Uterus (tissue), 4 donors: Measurements from ENCODE around the gene CUBN. TPM values are rescaled to one million over a fixed set of nuclear protein-coding genes. Genes with fewer than 3 reads are reported as not detected.

ENCODE experiments used
- DNase-seq, 2 donors: peaks; one replicate each; pipeline ENCODE4 v3.0.0-alpha.2; 2019 to 2020
- H3K27ac ChIP-seq, 2 donors: fragments of 200-600 bp; sonication (generic); 1 replicate in 1 of 2; 2 replicates in 1 of 2; pipeline ENCODE4 v1.5.1; 2016 to 2018
- H3K27me3 ChIP-seq, 2 donors: fragments of 200-600 bp; sonication (generic); one replicate each; pipeline ENCODE4 v1.5.1; 2018 to 2019; ENCODE audit warnings: control low read depth in 1 of 2
- H3K36me3 ChIP-seq, 2 donors: fragments of 200-600 bp; sonication (generic); one replicate each; pipeline ENCODE4 v1.5.1; 2019; ENCODE audit warnings: control low read depth in 1 of 2
- H3K4me1 ChIP-seq, 2 donors: fragments of 200-600 bp; sonication (generic); one replicate each; pipeline ENCODE4 v1.5.1; 2018 to 2019; ENCODE audit warnings: control low read depth in 1 of 2
- H3K4me3 ChIP-seq, 2 donors: fragments of 200-600 bp; sonication (generic); 1 replicate in 1 of 2; 2 replicates in 1 of 2; pipeline ENCODE4 v1.5.1; 2018 to 2019; ENCODE audit warnings: mild to moderate bottlenecking in 1 of 2
- H3K9me3 ChIP-seq, 2 donors: fragments of 200-600 bp; sonication (generic); one replicate each; pipeline ENCODE4 v1.5.1; 2019; ENCODE audit warnings: control low read depth in 1 of 2
- CTCF ChIP-seq, 4 experiments: fragments of 200-600 bp in 2 of 4; fragments of 450-650 bp in 2 of 4; sonication (generic) in 2 of 4; IDR thresholded peaks; one replicate each; pipeline ENCODE4 v1.5.1; 2016 to 2019; ENCODE audit warnings: antibody characterized with exemption in 4 of 4, mild to moderate bottlenecking in 2 of 4, moderate library complexity in 1 of 4
- POLR2A ChIP-seq, 2 donors: fragments of 450-650 bp; IDR thresholded peaks; one replicate each; pipeline ENCODE4 v1.6.1; 2016; ENCODE audit warnings: antibody characterized with exemption in 2 of 2, mild to moderate bottlenecking in 1 of 2, moderate library complexity in 1 of 2
- intact Hi-C: fragments of 100-400 bp; cut with DNase I; formaldehyde crosslinking; loops from one replicate; pipeline ENCODE4 v1.15.1; 2023; ENCODE audit warnings: low total_unique reads
- total RNA-seq, 4 donors: library from RNA; depleted of rRNA in 3 of 4; stranded (reverse); fragments of >200 nt in 3 of 4; gene quantifications; one replicate each; pipeline versions ENCODE4 v1.1.0 to v1.2.4, GENCODE V29; 2014 to 2023
- donor health status: DM: yes; HTN: yes; CAD: no.

CUBN gene
- total RNA-seq, 4 donors from 2014 or later = 3.5 to 9.5 (median 5.1) TPM

- TF ChIP-seq POLR2A (IDR thresholded peaks at IDR 0.05) (no peak), CTCF (IDR thresholded peaks at IDR 0.05) (no peak)
- no peak overlapping the region for H3K4me3 ChIP-seq
- DNase-seq = no peak
- H3K27me3 ChIP-seq = no peaks in the 10 kb centered on the region
- H3K9me3 ChIP-seq = no peaks in the 10 kb centered on the region
- intact Hi-C loops = no loop called here
- H3K27ac ChIP-seq = peak overlapping the region in 1 of 2 donors; percentile 9
- no peaks in the 10 kb centered on the region for H3K36me3 ChIP-seq
- H3K4me1 ChIP-seq = no peaks in the 10 kb centered on the region
Measured at GRCh38 chr10:16950656-16951601, 178.7 kb downstream of the CUBN start.

GRCh38 chr10:16949816-16950215, 179.8 kb downstream of the CUBN start:
- no peaks in the 10 kb centered on the region for H3K9me3 ChIP-seq
- H3K36me3 ChIP-seq = no peaks in the 10 kb centered on the region
- TF ChIP-seq CTCF (IDR thresholded peaks at IDR 0.05) (no peak), POLR2A (IDR thresholded peaks at IDR 0.05) (no peak)
- peaks cover 0 to under 1% of the 10 kb centered on the region in 2 donors for H3K4me1 ChIP-seq
- DNase-seq = no peak
- H3K27me3 ChIP-seq = no peaks in the 10 kb centered on the region
- no peak overlapping the region for H3K27ac ChIP-seq
- intact Hi-C loops = no loop called here
- no peak overlapping the region for H3K4me3 ChIP-seq

GRCh38 chr10:16948361-16948760, 181.2 kb downstream of the CUBN start:
- DNase-seq = no peak
- Histone ChIP-seq H3K4me3 (no peak overlapping the region), H3K36me3 (no peaks in the 10 kb centered on the region), H3K27ac (no peak overlapping the region), H3K4me1 (peaks cover 3 to 4% of the 10 kb centered on the region in 2 donors), H3K27me3 (no peaks in the 10 kb centered on the region), H3K9me3 (no peaks in the 10 kb centered on the region)
- intact Hi-C loops = no loop called here
- TF ChIP-seq CTCF (IDR thresholded peaks at IDR 0.05) (no peak), POLR2A (IDR thresholded peaks at IDR 0.05) (no peak)

- H3K4me3 ChIP-seq = no peak overlapping the region
- H3K27me3 ChIP-seq = no peaks in the 10 kb centered on the region
- H3K27ac ChIP-seq = no peak overlapping the region
- no peaks in the 10 kb centered on the region for H3K36me3 ChIP-seq
- DNase-seq = no peak
- H3K9me3 ChIP-seq = no peaks in the 10 kb centered on the region
- intact Hi-C loops = no loop called here
- TF ChIP-seq CTCF (IDR thresholded peaks at IDR 0.05) (no peak), POLR2A (IDR thresholded peaks at IDR 0.05) (no peak)
- H3K4me1 ChIP-seq = peaks cover 3 to 4% of the 10 kb centered on the region in 2 donors
Measured at GRCh38 chr10:16947069-16947468, 182.5 kb downstream of the CUBN start.

GRCh38 chr10:16945593-16945992, 184.0 kb downstream of the CUBN start:
- DNase-seq = no peak
- Histone ChIP-seq H3K27me3 (no peaks in the 10 kb centered on the region), H3K27ac (peak overlapping the region; percentile 47 to 58), H3K9me3 (no peaks in the 10 kb centered on the region), H3K36me3 (no peaks in the 10 kb centered on the region), H3K4me3 (no peak overlapping the region), H3K4me1 (peaks cover 3 to 4% of the 10 kb centered on the region in 2 donors)
- intact Hi-C loops = no loop called here
- TF ChIP-seq POLR2A (IDR thresholded peaks at IDR 0.05) (no peak), CTCF (IDR thresholded peaks at IDR 0.05) (no peak)
